Trophoblast cell (in vitro differentiated cells and primary cell): ENCODE measurements around the gene MTCH1.

Experiments used
- DNase-seq, 2 donors: peaks; one replicate each; pipeline ENCODE4 v3.0.0-alpha.2; 2016
- H2AFZ ChIP-seq: 2 replicates; pipeline ENCODE4 v1.6.1; 2013; ENCODE audit warnings: low read length, moderate library complexity, mild to moderate bottlenecking; ENCODE audit not compliant: insufficient read depth, poor library complexity
- H2AK5ac ChIP-seq: 2 replicates; pipeline ENCODE4 v1.6.1; 2013; ENCODE audit warnings: mild to moderate bottlenecking, low read length
- H2BK120ac ChIP-seq: 2 replicates; pipeline ENCODE4 v1.6.1; 2013; ENCODE audit warnings: low read length, mild to moderate bottlenecking, moderate library complexity; ENCODE audit not compliant: insufficient read depth, poor library complexity
- H2BK12ac ChIP-seq: 2 replicates; pipeline ENCODE4 v1.6.1; 2013; ENCODE audit warnings: mild to moderate bottlenecking, low read length, moderate library complexity
- H2BK5ac ChIP-seq: 2 replicates; pipeline ENCODE4 v1.6.1; 2013; ENCODE audit warnings: low read length, low read depth, moderate library complexity, mild to moderate bottlenecking; ENCODE audit not compliant: poor library complexity
- H3K14ac ChIP-seq: 2 replicates; pipeline ENCODE4 v1.6.1; 2013; ENCODE audit warnings: mild to moderate bottlenecking, low read length
- H3K18ac ChIP-seq: 2 replicates; pipeline ENCODE4 v1.6.1; 2013; ENCODE audit warnings: mild to moderate bottlenecking, low read length
- H3K23ac ChIP-seq: 2 replicates; pipeline ENCODE4 v1.6.1; 2013; ENCODE audit warnings: low read length
- H3K27ac ChIP-seq: 2 replicates; pipeline ENCODE4 v1.5.1; 2013; ENCODE audit warnings: low read depth, mild to moderate bottlenecking, inconsistent platforms, low read length, moderate library complexity
- H3K27me3 ChIP-seq: 2 replicates; pipeline ENCODE4 v1.6.1; 2013; ENCODE audit warnings: inconsistent platforms, mild to moderate bottlenecking, low read length, moderate library complexity; ENCODE audit not compliant: insufficient read depth
- H3K36me3 ChIP-seq, 2 experiments: 1 replicate in 1 of 2; 2 replicates in 1 of 2; pipeline ENCODE4 v1.6.1; 2013; ENCODE audit warnings: low read length in 2 of 2, mild to moderate bottlenecking in 2 of 2, moderate library complexity in 1 of 2; ENCODE audit not compliant: insufficient read depth in 2 of 2, control insufficient read depth in 1 of 2
- H3K4ac ChIP-seq: 2 replicates; pipeline ENCODE4 v1.6.1; 2013; ENCODE audit warnings: low read depth, mild to moderate bottlenecking, low read length, moderate library complexity
- H3K4me1 ChIP-seq, 2 experiments: 1 replicate in 1 of 2; 2 replicates in 1 of 2; pipeline ENCODE4 v1.6.1; 2013; ENCODE audit warnings: low read length in 2 of 2, mild to moderate bottlenecking in 2 of 2, moderate library complexity in 1 of 2; ENCODE audit not compliant: insufficient read depth in 2 of 2, control insufficient read depth in 1 of 2
- H3K4me2 ChIP-seq: 2 replicates; pipeline ENCODE4 v1.6.1; 2013; ENCODE audit warnings: inconsistent platforms, mild to moderate bottlenecking, low read length, moderate library complexity
- H3K4me3 ChIP-seq: 2 replicates; pipeline ENCODE4 v1.5.1; 2013; ENCODE audit warnings: mild to moderate bottlenecking, low read depth, low read length, inconsistent platforms
- H3K79me1 ChIP-seq: one replicate; pipeline ENCODE4 v1.6.1; 2013; ENCODE audit warnings: low read length
- H3K79me2 ChIP-seq: 2 replicates; pipeline ENCODE4 v1.6.1; 2013; ENCODE audit warnings: low read length, mild to moderate bottlenecking; ENCODE audit not compliant: control insufficient read depth, insufficient read depth, poor library complexity
- H3K9ac ChIP-seq: 2 replicates; pipeline ENCODE4 v1.6.1; 2013; ENCODE audit warnings: mild to moderate bottlenecking, low read length
- H3K9me3 ChIP-seq: 2 replicates; pipeline ENCODE4 v1.6.1; 2013; ENCODE audit warnings: low read depth, mild to moderate bottlenecking, control low read depth, inconsistent platforms, low read length; ENCODE audit not compliant: insufficient read depth
- H4K12ac ChIP-seq: 2 replicates; pipeline ENCODE4 v1.6.1; 2013; ENCODE audit warnings: low read depth, mild to moderate bottlenecking, low read length, moderate library complexity
- H4K8ac ChIP-seq: 2 replicates; pipeline ENCODE4 v1.6.1; 2013; ENCODE audit warnings: low read depth, mild to moderate bottlenecking, low read length, moderate library complexity
- H4K91ac ChIP-seq: one replicate; pipeline ENCODE4 v1.6.1; 2013; ENCODE audit warnings: low read depth, mild to moderate bottlenecking, low read length, moderate library complexity
- WGBS: extraction: QIAGEN DNeasy Blood & Tissue Kit; methylation state at CpG from one replicate; pipeline ENCODE4 v1.1.7; 2013; ENCODE audit warnings: missing lambda C conversion rate; ENCODE audit not compliant: insufficient read length, insufficient coverage; ENCODE audit errors: extremely low coverage; 5-methylcytosine and 5-hydroxymethylcytosine counted together

Gene MTCH1

GRCh38 chr6:36969988-36970891, 15.8 kb downstream of the MTCH1 start:
- Histone ChIP-seq H3K36me3 (peaks cover 62 to 77% of the 10 kb centered on the region in 2 experiments), H2BK12ac (no peak overlapping the region), H3K14ac (no peak overlapping the region), H3K4ac (no peak overlapping the region), H3K79me2 (no peaks in the 10 kb centered on the region), H3K27me3 (no peaks in the 10 kb centered on the region), H3K18ac (no peak overlapping the region), H2AFZ (no peak overlapping the region), H3K9me3 (no peaks in the 10 kb centered on the region), H2BK120ac (no peak overlapping the region), H3K9ac (no peak overlapping the region), H4K8ac (no peak overlapping the region), H3K79me1 (no peaks in the 10 kb centered on the region), H4K91ac (no peak overlapping the region), H2BK5ac (no peak overlapping the region), H4K12ac (no peak overlapping the region), H3K27ac (no peak overlapping the region), H3K4me1 (peaks cover 5 to 11% of the 10 kb centered on the region in 2 experiments), H3K4me2 (no peak overlapping the region), H2AK5ac (no peak overlapping the region), H3K4me3 (peak overlapping the region; percentile 19), H3K23ac (no peak overlapping the region)
- no CpG with 5 or more reads among the region's 17 CpGs for WGBS
- DNase-seq: no peak

GRCh38 chr6:36969240-36969691, 16.7 kb downstream of the MTCH1 start:
- Histone ChIP-seq H3K36me3 (peaks cover 55 to 69% of the 10 kb centered on the region in 2 experiments), H4K91ac (no peak overlapping the region), H4K8ac (no peak overlapping the region), H3K79me2 (no peaks in the 10 kb centered on the region), H3K9me3 (peaks cover 2% of the 10 kb centered on the region), H3K4me3 (no peak overlapping the region), H3K9ac (no peak overlapping the region), H4K12ac (no peak overlapping the region), H3K4me1 (peaks cover 5 to 11% of the 10 kb centered on the region in 2 experiments), H2AK5ac (no peak overlapping the region), H3K27ac (no peak overlapping the region), H2BK5ac (no peak overlapping the region), H2BK12ac (no peak overlapping the region), H3K18ac (no peak overlapping the region), H2BK120ac (no peak overlapping the region), H3K4me2 (no peak overlapping the region), H3K79me1 (no peaks in the 10 kb centered on the region), H3K27me3 (no peaks in the 10 kb centered on the region), H2AFZ (no peak overlapping the region), H3K14ac (no peak overlapping the region), H3K23ac (no peak overlapping the region), H3K4ac (no peak overlapping the region)
- DNase-seq: no peak
- no CpG with 5 or more reads among the region's 14 CpGs for WGBS

GRCh38 chr6:36968266-36968977, 17.6 kb downstream of the MTCH1 start:
- Histone ChIP-seq H3K4ac (no peak overlapping the region), H4K8ac (no peak overlapping the region), H3K4me2 (no peak overlapping the region), H3K9me3 (peaks cover 2% of the 10 kb centered on the region), H3K9ac (no peak overlapping the region), H3K4me3 (no peak overlapping the region), H4K91ac (no peak overlapping the region), H3K14ac (no peak overlapping the region), H2AFZ (no peak overlapping the region), H3K23ac (no peak overlapping the region), H3K27ac (no peak overlapping the region), H2BK12ac (no peak overlapping the region), H3K4me1 (peaks cover 5 to 11% of the 10 kb centered on the region in 2 experiments), H3K18ac (no peak overlapping the region), H2AK5ac (no peak overlapping the region), H4K12ac (no peak overlapping the region), H3K36me3 (peaks cover 50 to 62% of the 10 kb centered on the region in 2 experiments), H3K79me2 (no peaks in the 10 kb centered on the region), H2BK5ac (no peak overlapping the region), H2BK120ac (no peak overlapping the region), H3K27me3 (no peaks in the 10 kb centered on the region), H3K79me1 (no peaks in the 10 kb centered on the region)
- WGBS: no CpG with 5 or more reads among the region's 16 CpGs
- no peak for DNase-seq

GRCh38 chr6:36967757-36968156, 18.2 kb downstream of the MTCH1 start:
- H3K23ac ChIP-seq: no peak overlapping the region
- no peak overlapping the region for H3K4ac ChIP-seq
- no peak overlapping the region for H3K4me3 ChIP-seq
- H4K91ac ChIP-seq: no peak overlapping the region
- no peak overlapping the region for H2BK5ac ChIP-seq
- H3K79me1 ChIP-seq: no peaks in the 10 kb centered on the region
- no peak overlapping the region for H3K27ac ChIP-seq
- no peak overlapping the region for H2BK120ac ChIP-seq
- peaks cover 50 to 57% of the 10 kb centered on the region in 2 experiments for H3K36me3 ChIP-seq
- peaks cover 4 to 11% of the 10 kb centered on the region in 2 experiments for H3K4me1 ChIP-seq
- no peaks in the 10 kb centered on the region for H3K79me2 ChIP-seq
- DNase-seq: no peak
- no peak overlapping the region for H3K18ac ChIP-seq
- WGBS: no CpG with 5 or more reads among the region's 4 CpGs
- H2AK5ac ChIP-seq: no peak overlapping the region
- no peak overlapping the region for H4K8ac ChIP-seq
- no peak overlapping the region for H2BK12ac ChIP-seq
- H3K14ac ChIP-seq: no peak overlapping the region
- H3K9ac ChIP-seq: no peak overlapping the region
- H4K12ac ChIP-seq: no peak overlapping the region
- H3K4me2 ChIP-seq: no peak overlapping the region
- peaks cover 2% of the 10 kb centered on the region for H3K9me3 ChIP-seq
- H3K27me3 ChIP-seq: no peaks in the 10 kb centered on the region
- H2AFZ ChIP-seq: no peak overlapping the region
